ENCODE data around the gene LRMDA.

The LRMDA gene

DNA sequence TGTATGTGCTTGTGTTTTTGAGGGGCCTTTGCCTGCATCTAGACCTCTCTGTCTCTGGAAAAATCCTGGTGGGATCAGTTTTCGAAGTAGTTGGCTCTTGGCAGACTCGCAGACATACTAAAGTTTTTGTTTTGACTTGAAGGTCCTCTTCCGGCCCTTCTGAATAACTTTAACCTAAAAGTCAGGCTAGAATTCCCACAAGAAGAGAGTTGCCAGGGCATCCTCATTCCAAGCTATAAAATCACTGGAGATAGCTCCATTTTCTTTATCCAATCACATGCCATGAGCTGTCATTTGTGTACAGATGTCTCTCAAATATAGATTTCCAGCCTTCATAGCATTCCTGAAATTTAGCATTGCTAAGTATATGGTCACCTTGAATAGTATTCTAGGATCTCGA is 967.8 kb downstream of the LRMDA start:
- DNase-seq (ENCODE audit: extremely low read depth, low read depth): no peak

DNA sequence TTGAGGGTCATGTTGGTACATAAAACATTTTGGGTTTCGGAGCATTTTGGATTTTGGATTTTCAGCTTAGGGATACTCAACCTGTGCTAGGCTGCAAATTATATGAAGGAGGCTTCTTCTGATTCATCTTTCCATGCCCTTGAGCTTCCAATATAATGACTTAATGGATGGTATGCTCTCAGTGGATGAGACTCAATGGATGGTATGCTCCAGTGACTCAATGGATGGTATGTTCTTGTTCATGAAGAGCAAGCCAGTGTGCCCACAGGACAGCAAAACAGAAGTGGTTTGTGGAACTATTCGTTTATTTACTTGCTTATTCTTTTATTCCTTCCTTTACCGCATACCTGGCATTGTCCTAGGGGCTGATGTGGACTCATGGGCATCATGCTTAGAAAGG is 969.6 kb downstream of the LRMDA start:
- TF ChIP-seq, protein P1, sequence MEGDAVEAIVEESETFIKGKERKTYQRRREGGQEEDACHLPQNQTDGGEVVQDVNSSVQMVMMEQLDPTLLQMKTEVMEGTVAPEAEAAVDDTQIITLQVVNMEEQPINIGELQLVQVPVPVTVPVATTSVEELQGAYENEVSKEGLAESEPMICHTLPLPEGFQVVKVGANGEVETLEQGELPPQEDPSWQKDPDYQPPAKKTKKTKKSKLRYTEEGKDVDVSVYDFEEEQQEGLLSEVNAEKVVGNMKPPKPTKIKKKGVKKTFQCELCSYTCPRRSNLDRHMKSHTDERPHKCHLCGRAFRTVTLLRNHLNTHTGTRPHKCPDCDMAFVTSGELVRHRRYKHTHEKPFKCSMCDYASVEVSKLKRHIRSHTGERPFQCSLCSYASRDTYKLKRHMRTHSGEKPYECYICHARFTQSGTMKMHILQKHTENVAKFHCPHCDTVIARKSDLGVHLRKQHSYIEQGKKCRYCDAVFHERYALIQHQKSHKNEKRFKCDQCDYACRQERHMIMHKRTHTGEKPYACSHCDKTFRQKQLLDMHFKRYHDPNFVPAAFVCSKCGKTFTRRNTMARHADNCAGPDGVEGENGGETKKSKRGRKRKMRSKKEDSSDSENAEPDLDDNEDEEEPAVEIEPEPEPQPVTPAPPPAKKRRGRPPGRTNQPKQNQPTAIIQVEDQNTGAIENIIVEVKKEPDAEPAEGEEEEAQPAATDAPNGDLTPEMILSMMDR (IDR thresholded peaks at IDR 0.05; ENCODE audit: low read depth, low read length): no peak
- DNase-seq (ENCODE audit: extremely low read depth, low read depth): no peak

More for the DNA sequence above, 967.8 kb downstream of the LRMDA start:
- TF ChIP-seq, protein P1 (IDR thresholded peaks at IDR 0.05; ENCODE audit: low read depth, low read length): no peak

DNA sequence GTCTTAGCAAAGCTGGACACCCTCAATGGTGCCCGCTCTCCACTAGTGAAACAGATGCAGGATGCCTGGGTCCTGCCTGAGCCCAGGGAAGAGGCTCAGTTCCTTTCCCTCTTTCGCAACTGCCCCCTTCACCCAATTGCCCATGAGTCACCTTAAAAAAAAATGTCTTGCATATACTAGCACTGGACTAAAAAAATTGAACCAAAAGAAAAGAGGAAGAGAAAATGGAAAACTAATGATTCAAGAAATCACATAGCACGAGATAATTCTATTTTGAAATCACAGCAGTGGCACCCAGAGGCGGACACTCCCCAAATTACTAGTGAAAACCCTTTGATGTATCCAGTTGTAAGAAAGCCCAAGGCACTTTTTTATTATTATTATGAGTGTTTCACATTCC is 972.5 kb downstream of the LRMDA start:
- TF ChIP-seq, protein P1 (IDR thresholded peaks at IDR 0.05; ENCODE audit: low read depth, low read length): no peak
- DNase-seq (ENCODE audit: extremely low read depth, low read depth): no peak

DNA sequence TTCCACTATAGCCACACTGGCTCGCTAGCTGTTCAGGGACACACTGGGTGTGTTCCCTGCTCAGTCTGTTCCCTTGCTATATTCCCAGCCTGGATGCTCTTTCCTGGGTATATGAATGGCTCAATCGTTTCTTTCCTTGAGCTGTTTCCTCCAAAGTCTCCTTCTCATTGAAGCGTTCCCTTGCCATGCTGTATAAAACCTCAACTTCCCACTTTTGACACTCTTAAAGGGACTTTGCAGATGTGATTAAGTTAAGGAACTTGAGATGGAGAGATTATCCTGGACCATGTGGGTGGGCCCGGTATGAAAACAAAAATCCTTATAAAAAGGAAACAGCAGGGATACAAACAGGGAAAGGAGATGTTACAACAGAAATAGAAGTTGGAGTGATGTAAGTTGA is 973.1 kb downstream of the LRMDA start:
- TF ChIP-seq, protein P1 (IDR thresholded peaks at IDR 0.05; ENCODE audit: low read depth, low read length): no peak
- no peak for DNase-seq (ENCODE audit: extremely low read depth, low read depth)

DNA sequence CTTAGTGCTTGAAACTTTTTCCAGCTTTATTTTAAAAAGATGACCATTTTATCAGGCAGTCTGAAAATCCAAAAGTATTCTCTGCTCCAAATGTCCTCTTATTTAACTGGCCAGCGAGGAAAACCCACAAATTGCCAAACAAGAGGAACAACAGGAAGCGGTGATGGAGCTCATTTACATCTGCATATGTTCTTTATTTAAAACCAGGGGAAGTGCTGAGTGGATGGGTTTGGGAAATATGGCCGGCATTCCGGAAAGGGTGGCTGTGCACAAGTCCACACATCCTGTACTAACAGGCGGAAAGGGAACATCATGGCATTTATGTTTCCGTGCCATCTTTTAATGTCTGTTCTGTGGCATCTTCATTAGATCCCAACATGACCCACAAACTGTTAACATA is 974.5 kb downstream of the LRMDA start:
- no peak for DNase-seq (ENCODE audit: extremely low read depth, low read depth)
- TF ChIP-seq, protein P1 (IDR thresholded peaks at IDR 0.05; ENCODE audit: low read depth, low read length): no peak

DNA sequence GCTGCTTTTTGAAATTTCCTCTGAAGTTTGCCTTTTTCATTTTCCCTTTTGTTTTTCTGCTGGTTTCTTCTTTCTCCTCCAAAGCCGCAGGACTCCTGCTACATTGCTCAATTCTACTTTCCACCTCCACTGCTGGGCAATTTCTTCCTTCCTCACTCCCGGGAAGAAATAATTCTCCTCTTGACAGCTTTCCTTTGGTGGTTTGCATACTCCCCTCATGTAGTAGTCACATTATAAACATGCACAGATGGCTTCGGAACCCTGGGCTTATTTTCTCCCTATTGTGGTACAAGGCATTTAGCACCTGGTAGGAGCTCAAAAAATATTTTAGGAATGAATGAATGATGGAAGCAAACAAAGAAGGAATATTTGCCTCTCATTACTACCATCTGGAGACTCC is 977.2 kb downstream of the LRMDA start:
- TF ChIP-seq, protein P1 (IDR thresholded peaks at IDR 0.05; ENCODE audit: low read depth, low read length): no peak
- no peak for DNase-seq (ENCODE audit: extremely low read depth, low read depth)

DNA sequence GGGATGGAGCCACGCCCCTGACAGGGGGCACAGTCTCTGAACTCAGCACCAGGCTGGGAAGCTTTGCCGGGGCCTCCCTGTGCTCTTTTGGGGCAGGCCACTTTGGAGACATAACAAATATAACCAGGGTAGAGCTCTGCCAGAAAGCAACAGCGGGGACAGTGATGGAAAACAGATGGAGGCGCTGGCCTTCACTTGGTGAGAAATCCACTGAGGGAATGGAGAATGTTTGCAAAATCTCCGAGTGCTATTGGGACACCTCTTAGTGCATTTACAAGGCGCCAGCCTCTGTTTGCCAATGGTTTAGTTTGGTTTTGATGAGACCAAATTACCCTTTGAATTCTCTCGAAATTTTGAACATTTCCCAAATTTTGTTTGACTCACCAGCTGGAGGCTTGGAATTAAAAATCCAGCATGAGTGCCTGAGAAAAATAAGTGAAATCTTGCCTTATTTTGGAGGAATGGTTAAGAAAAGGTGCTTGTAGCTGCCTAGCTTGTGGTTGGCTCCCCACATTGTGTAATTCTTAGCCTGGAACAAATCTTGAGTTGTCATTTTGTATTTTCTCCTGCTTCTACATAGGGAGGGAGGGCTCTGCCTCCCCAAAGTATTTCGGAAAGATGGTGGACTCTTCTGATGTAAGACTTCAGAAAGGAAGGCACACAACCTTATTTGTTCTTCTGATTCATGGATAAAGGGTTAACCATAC is 980.5 kb downstream of the LRMDA start:
- DNase-seq (ENCODE audit: extremely low read depth, low read depth): peak; percentile 81
- TF ChIP-seq, protein P1 (IDR thresholded peaks at IDR 0.05; ENCODE audit: low read depth, low read length): no peak

Measured in AG09319 (cell line).